H1 (cell line): ENCODE data around the gene FAM228A. TPM values are rescaled to one million over a fixed set of nuclear protein-coding genes. Genes with fewer than 3 reads are reported as not detected.

Experiments used
- CTCF ChIA-PET: fragments of 300-600 bp; sonication (Branson Sonifier 250); formaldehyde crosslinking; loops from one replicate; lab custom pipeline; 2021; ENCODE audit not compliant: partially characterized antibody; lab: Charles Lee
- POLR2A ChIA-PET: fragments of 300-600 bp; sonication (Branson Sonifier 250); formaldehyde crosslinking; loops from one replicate; lab custom pipeline; 2021; ENCODE audit warnings: inconsistent platforms; ENCODE audit not compliant: partially characterized antibody; lab: Charles Lee
- DNase-seq, 2 experiments: peaks; one replicate each; pipeline versions ENCODE4 v3.0.0 to v3.0.0-alpha.2; 2010 to 2022; ENCODE audit warnings: low spot score in 2 of 2, low read depth in 1 of 2, mixed read lengths in 1 of 2
- FAIRE-seq: peaks from 2 replicates; lab custom pipeline; 2011; peaks lifted over from hg19 to GRCh38; lab: Jason Lieb, UNC
- H2AFZ ChIP-seq: 2 replicates; pipeline ENCODE4 v1.8.1; 2012; ENCODE audit warnings: low read length, inconsistent platforms
- H2AK5ac ChIP-seq: 2 replicates; pipeline ENCODE4 v1.6.1; 2013; ENCODE audit warnings: low read depth, low read length
- H2BK120ac ChIP-seq: replicated peaks from 2 replicates; pipeline ENCODE3; 2013; ENCODE audit warnings: low read depth, low read length, inconsistent platforms
- H2BK12ac ChIP-seq: 2 replicates; pipeline ENCODE4 v1.6.1; 2013; ENCODE audit warnings: low read depth, low read length
- H2BK15ac ChIP-seq: 2 replicates; pipeline ENCODE4 v1.6.1; 2013; ENCODE audit warnings: low read length
- H2BK20ac ChIP-seq: 2 replicates; pipeline ENCODE4 v1.6.1; 2013; ENCODE audit warnings: low read length
- H2BK5ac ChIP-seq: 2 replicates; pipeline ENCODE4 v1.6.1; 2013; ENCODE audit warnings: low read depth, low read length
- H3K14ac ChIP-seq: 2 replicates; pipeline ENCODE4 v1.6.1; 2013; ENCODE audit warnings: inconsistent platforms; ENCODE audit not compliant: insufficient read length
- H3K18ac ChIP-seq: 2 replicates; pipeline ENCODE4 v1.6.1; 2013; ENCODE audit warnings: low read length; ENCODE audit errors: extremely low read depth
- H3K23ac ChIP-seq: 2 replicates; pipeline ENCODE4 v1.6.1; 2013; ENCODE audit warnings: inconsistent platforms; ENCODE audit not compliant: insufficient read length
- H3K23me2 ChIP-seq: 2 replicates; pipeline ENCODE4 v1.6.1; 2013; ENCODE audit warnings: low read depth, low read length
- H3K27ac ChIP-seq: 2 replicates; pipeline ENCODE4 v1.6.1; 2011; ENCODE audit warnings: low read depth, low read length, inconsistent platforms
- H3K27me3 ChIP-seq, 4 experiments: replicated peaks in 1 of 4; 1 replicate in 1 of 4; 2 replicates in 3 of 4; pipeline versions ENCODE4 v1.6.1 to v1.8.1; 2011 to 2013; ENCODE audit warnings: low read length in 3 of 4, mild to moderate bottlenecking in 3 of 4, inconsistent platforms in 2 of 4, mixed read lengths in 2 of 4, moderate library complexity in 1 of 4; ENCODE audit not compliant: control insufficient read depth in 3 of 4, insufficient read depth in 3 of 4; ENCODE audit errors: extremely low read depth in 1 of 4
- H3K36me3 ChIP-seq, 4 experiments: 2 replicates each; pipeline versions ENCODE4 v1.6.1 to v1.8.1; 2011 to 2013; ENCODE audit warnings: mild to moderate bottlenecking in 4 of 4, low read length in 3 of 4, moderate library complexity in 2 of 4, control low read depth in 1 of 4, inconsistent platforms in 1 of 4; ENCODE audit not compliant: insufficient read depth in 4 of 4, control insufficient read depth in 2 of 4
- H3K4ac ChIP-seq: replicated peaks from 2 replicates; pipeline ENCODE3; 2013; ENCODE audit warnings: low read length, low read depth, mixed read lengths, inconsistent platforms; ENCODE audit not compliant: insufficient read length
- H3K4me1 ChIP-seq, 4 experiments: replicated peaks in 1 of 4; 1 replicate in 1 of 4; 2 replicates in 3 of 4; pipeline versions ENCODE4 v1.6.1 to v1.8.1; 2011 to 2013; ENCODE audit warnings: low read length in 3 of 4, inconsistent platforms in 2 of 4, mixed read lengths in 1 of 4; ENCODE audit not compliant: insufficient read depth in 4 of 4, control insufficient read depth in 3 of 4
- H3K4me2 ChIP-seq, 2 experiments: 2 replicates each; pipeline versions ENCODE4 v1.6.1 to v1.8.1; 2011 to 2013; ENCODE audit warnings: low read depth in 2 of 2, low read length in 2 of 2, control low read depth in 1 of 2, inconsistent platforms in 1 of 2, mild to moderate bottlenecking in 1 of 2; ENCODE audit not compliant: insufficient read depth in 1 of 2
- H3K4me3 ChIP-seq, 4 experiments: fragments of 200-600, 300-600 bp in 1 of 4; sonication (generic), shearing (Covaris generic), sonication (Bioruptor Twin) in 1 of 4; 2 replicates each; pipeline versions ENCODE4 v1.5.1 to v1.8.1; 2011 to 2016; ENCODE audit warnings: low read length in 4 of 4, low read depth in 3 of 4, control low read depth in 2 of 4, inconsistent platforms in 2 of 4, mild to moderate bottlenecking in 2 of 4, mixed read lengths in 1 of 4, moderate library complexity in 1 of 4; ENCODE audit not compliant: insufficient read depth in 2 of 4; ENCODE audit errors: extremely low read depth in 1 of 4
- H3K56ac ChIP-seq: replicated peaks from 2 replicates; pipeline ENCODE3; 2013; ENCODE audit warnings: low read depth, mild to moderate bottlenecking, mixed read lengths, low read length, inconsistent platforms; ENCODE audit not compliant: insufficient read length
- H3K79me1 ChIP-seq: 2 replicates; pipeline ENCODE4 v1.6.1; 2013; ENCODE audit warnings: low read depth, low read length, control low read depth
- H3K79me2 ChIP-seq, 2 experiments: 2 replicates each; pipeline versions ENCODE4 v1.6.1 to v1.8.1; 2012 to 2013; ENCODE audit warnings: low read length in 2 of 2, mild to moderate bottlenecking in 2 of 2, inconsistent platforms in 1 of 2; ENCODE audit not compliant: insufficient read depth in 2 of 2, control insufficient read depth in 1 of 2
- H3K9ac ChIP-seq, 4 experiments: replicated peaks in 1 of 4; 1 replicate in 1 of 4; 2 replicates in 3 of 4; pipeline versions ENCODE4 v1.6.1 to v1.8.1; 2011 to 2013; ENCODE audit warnings: low read depth in 3 of 4, low read length in 3 of 4, control low read depth in 2 of 4, mild to moderate bottlenecking in 2 of 4, moderate library complexity in 2 of 4, inconsistent platforms in 1 of 4; ENCODE audit errors: extremely low read depth in 1 of 4
- H3K9me3 ChIP-seq, 2 experiments: 2 replicates each; pipeline versions ENCODE4 v1.6.1 to v1.8.1; 2012 to 2013; ENCODE audit warnings: mild to moderate bottlenecking in 2 of 2, moderate library complexity in 2 of 2, control low read depth in 1 of 2, inconsistent platforms in 1 of 2, low read depth in 1 of 2, low read length in 1 of 2, mixed read lengths in 1 of 2; ENCODE audit not compliant: insufficient read depth in 2 of 2
- H4K20me1 ChIP-seq, 2 experiments: replicated peaks in 1 of 2; 2 replicates each; pipeline versions ENCODE3 to v1.8.1; 2011 to 2013; ENCODE audit warnings: inconsistent platforms in 2 of 2, low read length in 2 of 2, mild to moderate bottlenecking in 1 of 2; ENCODE audit not compliant: insufficient read depth in 2 of 2, control insufficient read depth in 1 of 2
- H4K5ac ChIP-seq: 2 replicates; pipeline ENCODE4 v1.6.1; 2013; ENCODE audit warnings: low read length, low read depth, mixed read lengths, inconsistent platforms; ENCODE audit not compliant: insufficient read length
- H4K8ac ChIP-seq: 2 replicates; pipeline ENCODE4 v1.8.0; 2013; ENCODE audit warnings: mild to moderate bottlenecking, moderate library complexity, low read length, inconsistent platforms; ENCODE audit not compliant: insufficient read depth; ENCODE audit errors: extremely low read depth
- H4K91ac ChIP-seq: replicated peaks from 2 replicates; pipeline ENCODE3; 2013; ENCODE audit warnings: low read length, mixed read lengths, inconsistent platforms; ENCODE audit not compliant: insufficient read length
- CBX5 ChIP-seq: fragments of 300-800, 300-1000 bp; sonication (generic); IDR thresholded peaks from 2 replicates; pipeline ENCODE4 v1.7.1; 2016; ENCODE audit warnings: antibody characterized with exemption, low read length, low read depth
- CHD1 ChIP-seq: IDR thresholded peaks from 2 replicates; pipeline ENCODE4 v1.6.1; 2012; ENCODE audit warnings: low read depth, low read length, improper control_type of control experiment
- HDAC6 ChIP-seq: IDR thresholded peaks from one replicate; pipeline ENCODE4 v1.7.1; 2012; ENCODE audit warnings: low read depth, mild to moderate bottlenecking, inconsistent platforms, low read length, moderate library complexity
- MAFK ChIP-seq: IDR thresholded peaks from 2 replicates; pipeline ENCODE4 v1.6.1; 2012; ENCODE audit warnings: low read depth, mild to moderate bottlenecking, improper control_type of control experiment, low read length
- NRF1 ChIP-seq: IDR thresholded peaks from 2 replicates; pipeline ENCODE4 v1.6.1; 2011; ENCODE audit warnings: mild to moderate bottlenecking, low read depth, low read length, improper control_type of control experiment
- RAD21 ChIP-seq, 2 experiments: IDR thresholded peaks in 1 of 2; conservative IDR thresholded peaks in 1 of 2; 2 replicates each; pipeline ENCODE4 v1.6.1; 2011; ENCODE audit warnings: low read depth in 2 of 2, low read length in 2 of 2, improper control_type of control experiment in 1 of 2, inconsistent platforms in 1 of 2, mild to moderate bottlenecking in 1 of 2, moderate library complexity in 1 of 2
- RBBP5 ChIP-seq: IDR thresholded peaks from 2 replicates; pipeline ENCODE4 v1.7.1; 2012; ENCODE audit warnings: low read depth, mild to moderate bottlenecking, inconsistent platforms, low read length, moderate library complexity, borderline replicate concordance
- RXRA ChIP-seq: IDR thresholded peaks from 2 replicates; pipeline ENCODE4 v1.6.1; 2011; ENCODE audit warnings: low read depth, mild to moderate bottlenecking, low read length, moderate library complexity; ENCODE audit not compliant: insufficient read depth
- ZNF274 ChIP-seq: IDR thresholded peaks from 2 replicates; pipeline ENCODE4 v1.7.0; 2012; ENCODE audit warnings: low read length, borderline replicate concordance; ENCODE audit errors: extremely low read depth
- WGBS, 2 experiments: shearing (Covaris generic) in 1 of 2; methylation state at CpG; one replicate each; pipeline versions ENCODE4 v1.1.6 to v1.1.7; 2013 to 2015; ENCODE audit warnings: low lambda C conversion rate in 2 of 2, mixed read lengths in 2 of 2, inconsistent platforms in 1 of 2, low coverage in 1 of 2, missing lambda C conversion rate in 1 of 2; ENCODE audit not compliant: insufficient replicate concordance in 2 of 2, insufficient coverage in 1 of 2, insufficient read length in 1 of 2; ENCODE audit errors: extremely low coverage in 1 of 2, missing lambda C conversion rate in 1 of 2; 5-methylcytosine and 5-hydroxymethylcytosine counted together
- polyA plus RNA-seq, 7 experiments: library from polyadenylated mRNA; depleted of rRNA in 3 of 7; stranded (reverse) in 5 of 7; unstranded in 2 of 7; fragments of >200 nt in 5 of 7; fragments of 200-250 nt in 2 of 7; gene quantifications; 1 replicate in 5 of 7; 2 replicates in 1 of 7; 4 replicates in 1 of 7; pipeline versions ENCODE4 v1.2.1 to v1.2.3, GENCODE V29; 2011 to 2013; ENCODE audit warnings: missing spikeins in 2 of 7, mixed read lengths in 2 of 7
- total RNA-seq: library from RNA; stranded (reverse); fragmentation: NEBNext Ultra II Directional; extraction: Animal tissue kit (Norgen Biotek cat#: 25700); gene quantifications from 2 replicates; pipeline ENCODE4 v1.2.1, GENCODE V29; 2021

Gene FAM228A
- total and polyA plus RNA-seq, 2 of the 8 experiments (the other 6 are each of a cell fraction or from before 2014, with no cell fraction given): not detected

GRCh38 chr2:24203029-24203786 is 28.4 kb downstream of the FAM228A start:
- H2BK15ac ChIP-seq: no peak overlapping the region
- no peak overlapping the region for H2AFZ ChIP-seq
- no peaks in the 10 kb centered on the region; a peak in 1 of 7 replicates for H3K27me3 ChIP-seq
- no peak overlapping the region for H2BK12ac ChIP-seq
- no peak overlapping the region for H3K14ac ChIP-seq
- H3K18ac ChIP-seq: no peak overlapping the region
- POLR2A ChIA-PET: interaction anchor here (0.6 kb wide), 1 partner anchor 10 kb away, joined by 3 read pairs; no protein-coding TSS in a partner anchor
- DNase-seq (no peak), FAIRE-seq (no peak)
- peaks cover 0 to 2% of the 10 kb centered on the region in 2 experiments for H4K20me1 ChIP-seq
- H4K91ac ChIP-seq: no peak overlapping the region
- no peaks in the 10 kb centered on the region for H3K23me2 ChIP-seq
- H2BK5ac ChIP-seq: no peak overlapping the region
- H3K79me1 ChIP-seq: no peaks in the 10 kb centered on the region
- H3K4me1 ChIP-seq: no peaks in the 10 kb centered on the region; a peak in 1 of 7 replicates
- no peak overlapping the region for H3K56ac ChIP-seq
- H3K23ac ChIP-seq: no peak overlapping the region
- H2BK20ac ChIP-seq: no peak overlapping the region
- no peak overlapping the region for H3K4me2 ChIP-seq
- H3K27ac ChIP-seq: 0 out of 2 replicates have a peak overlapping the region, but pooled peaks have one; percentile 17
- no peaks in the 10 kb centered on the region for H3K79me2 ChIP-seq
- no peak overlapping the region for H2BK120ac ChIP-seq
- H4K8ac ChIP-seq: no peak overlapping the region
- H3K36me3 ChIP-seq: no peaks in the 10 kb centered on the region
- no peak overlapping the region for H4K5ac ChIP-seq
- no peaks in the 10 kb centered on the region for H3K9me3 ChIP-seq
- WGBS, 2 experiments: 87% methylated on average over 19 of the region's 19 CpGs; no CpG with 5 or more reads in 1 of the 2 experiments
- CTCF ChIA-PET: interaction anchor here (0.7 to 2.3 kb wide), 6 partner anchors 11 to 160 kb away, joined by 3 to 7 read pairs (median 3); no protein-coding TSS in a partner anchor
- no peak overlapping the region for H3K4ac ChIP-seq
- no peak overlapping the region for H3K9ac ChIP-seq
- no peak overlapping the region for H3K4me3 ChIP-seq
- H2AK5ac ChIP-seq: no peak overlapping the region
- TF ChIP-seq RXRA (no peak), RAD21 (IDR thresholded peaks at IDR 0.05 in 1 of 2, conservative IDR thresholded peaks at IDR 0.05 in 1 of 2; ENCODE audit: low read depth in 2 of 2, low read length in 2 of 2) (peak; percentile 15 to 33; a peak in 3 of 4 replicates), NRF1 (no peak), CBX5 (no peak), CHD1 (no peak), MAFK (no peak), HDAC6 (no peak), ZNF274 (no peak), RBBP5 (no peak)
